Suppressor macrophage treated with lipopolysaccharide for 1 hour (primary cell): ENCODE data around the gene MYOZ2.
"Not testable (repeated sequence)": the region's sequence is repeated elsewhere in the genome, so short reads cannot be mapped to it uniquely, and the experiment has no call there.

Experiments
- DNase-seq, 3 donors: peaks; one replicate each; pipeline ENCODE4 v3.0.0-alpha.2; 2020 to 2022

MYOZ2 gene

DNA sequence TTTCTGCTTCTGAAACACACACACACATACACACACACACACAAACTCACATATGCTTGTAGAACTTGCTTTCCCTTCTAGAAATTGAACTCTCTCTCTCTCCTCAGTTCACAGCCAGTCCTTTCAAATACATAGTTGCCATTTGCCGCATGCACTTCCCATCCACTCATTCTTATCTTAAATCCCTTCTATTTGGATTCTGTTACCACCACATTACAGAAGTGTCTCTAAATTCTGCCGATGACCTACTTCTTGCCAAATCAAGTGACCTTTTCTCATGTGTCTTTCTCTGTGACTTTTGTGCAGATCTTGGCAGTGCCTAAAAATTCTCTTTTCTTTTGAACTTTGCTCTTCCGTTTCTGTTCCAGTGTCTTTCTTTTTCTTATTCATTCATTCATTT is 7.5 kb upstream of the MYOZ2 start:
- no peak for DNase-seq

GRCh38 chr4:119130365-119131065 is 5.1 kb upstream of the MYOZ2 start:
- DNase-seq, result no peak

GRCh38 chr4:119131164-119131563 is 4.5 kb upstream of the MYOZ2 start:
- no peak for DNase-seq

GRCh38 chr4:119132306-119132705 is 3.3 kb upstream of the MYOZ2 start:
- DNase-seq, result no peak

GRCh38 chr4:119136546-119136945 is 914 bp downstream of the MYOZ2 start:
- no peak for DNase-seq

DNA sequence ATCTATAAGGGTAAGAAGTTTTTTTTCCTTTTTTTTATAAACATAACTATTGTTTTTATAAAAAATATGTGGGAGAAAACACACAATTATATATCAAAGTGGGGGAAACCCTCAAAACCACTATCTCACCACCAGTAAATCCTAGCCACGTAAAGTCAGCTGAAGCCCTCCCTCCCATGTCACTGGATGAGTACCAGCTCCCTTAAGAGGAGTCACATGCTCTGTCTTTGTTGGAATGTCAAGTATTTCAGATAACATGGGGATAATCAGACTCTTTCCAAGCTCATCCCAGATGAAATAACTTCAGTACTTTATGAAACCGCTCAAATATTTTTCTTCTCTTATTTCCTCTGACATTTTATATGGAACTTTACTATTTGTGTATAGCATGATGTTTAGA is 2.4 kb downstream of the MYOZ2 start:
- no peak for DNase-seq

DNA sequence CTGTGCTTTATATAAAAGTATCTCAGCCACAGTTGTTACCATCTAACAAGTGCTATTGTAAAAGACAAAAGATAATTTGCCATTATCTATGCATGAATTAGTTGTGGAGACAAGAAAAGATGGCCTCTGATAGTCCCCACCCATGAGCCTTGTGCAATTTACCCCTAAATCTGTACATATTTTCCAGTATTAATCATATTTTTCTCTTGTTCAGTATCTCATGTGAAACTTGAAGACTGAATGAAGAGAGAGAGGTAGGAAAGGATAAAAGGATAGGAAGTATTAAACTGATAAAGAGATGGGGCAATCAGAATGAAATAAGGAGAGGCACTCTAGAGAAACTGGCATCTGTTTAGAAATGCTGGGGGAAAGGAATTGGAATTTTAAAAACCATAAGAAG is 3.7 kb downstream of the MYOZ2 start:
- DNase-seq, result no peak

DNA sequence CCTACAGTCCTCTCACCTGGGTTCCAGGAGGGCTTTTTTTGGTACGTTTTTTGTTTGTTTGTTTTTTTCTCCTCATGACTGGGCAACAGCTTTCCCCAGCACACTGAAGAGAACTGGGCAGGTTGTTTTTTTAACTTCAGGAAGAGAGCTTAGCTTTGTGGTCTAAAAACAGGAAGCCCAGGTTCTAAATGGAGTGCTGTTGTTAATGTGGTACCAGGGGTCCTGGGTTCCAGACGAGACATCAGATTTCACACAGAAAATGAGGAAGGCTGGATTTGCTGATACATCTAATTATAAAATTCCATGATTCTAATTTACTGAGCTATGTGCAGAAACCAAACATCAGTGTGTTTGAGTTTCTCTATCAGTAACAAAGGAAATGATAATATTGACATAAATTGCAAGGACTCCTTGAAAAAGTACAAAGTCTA is 4.2 kb downstream of the MYOZ2 start:
- DNase-seq, result no peak

DNA sequence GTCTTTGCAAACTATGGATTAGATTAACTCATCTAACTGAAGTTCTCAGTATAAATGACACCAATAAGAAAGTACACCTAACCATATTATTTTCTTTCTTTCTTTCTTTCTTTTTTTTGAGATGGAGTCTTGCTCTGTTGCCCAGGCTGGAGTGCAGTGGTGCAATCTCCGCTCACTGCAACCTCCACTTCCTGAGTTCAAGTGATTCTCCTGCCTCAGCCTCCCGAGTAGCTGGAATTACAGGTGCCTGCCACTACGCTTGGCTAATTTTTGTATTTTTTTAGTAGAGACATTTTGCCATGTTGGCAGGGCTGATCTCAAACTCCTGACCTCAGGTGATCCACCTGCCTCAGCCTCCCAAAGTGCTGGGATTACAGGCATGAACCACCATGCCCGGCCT is 5.7 kb downstream of the MYOZ2 start:
- DNase-seq, result not testable (repeated sequence)

DNA sequence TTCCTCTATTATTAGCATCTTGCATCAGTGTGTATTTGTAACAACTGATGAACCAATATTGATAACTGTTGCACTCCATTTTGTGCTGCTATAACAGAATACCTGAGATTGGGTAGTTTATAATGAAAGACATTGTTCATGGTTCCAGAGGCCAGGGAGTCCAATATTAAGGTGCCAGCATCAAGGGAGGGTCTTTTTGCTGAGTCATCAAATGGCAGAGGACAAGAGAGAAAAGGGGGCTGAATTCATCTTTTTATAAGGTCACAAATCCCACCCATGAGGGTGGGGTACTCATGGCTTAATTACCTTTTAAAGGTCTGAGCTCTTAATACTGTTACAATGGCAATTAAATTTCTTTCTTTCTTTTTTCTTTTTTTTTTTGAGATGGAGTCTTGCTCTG is 7.2 kb downstream of the MYOZ2 start:
- no peak for DNase-seq

DNA sequence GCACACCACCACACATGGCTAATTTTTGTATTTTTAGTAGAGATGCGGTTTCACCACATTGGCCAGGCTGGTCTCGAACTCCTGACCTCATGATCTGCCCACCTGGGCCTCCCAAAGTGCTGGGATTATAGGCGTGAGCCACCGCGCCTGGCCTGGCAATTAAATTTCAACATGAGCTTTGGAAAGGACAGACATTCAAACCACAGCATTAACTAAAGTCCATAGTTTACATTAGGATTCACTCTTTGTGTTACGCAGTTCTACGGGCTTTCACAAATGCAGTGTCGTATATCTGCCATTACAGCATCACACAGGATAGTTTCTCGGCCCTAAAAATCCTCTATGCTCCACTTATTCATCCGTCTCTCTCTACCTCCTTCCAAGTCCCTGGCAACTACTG is 7.7 kb downstream of the MYOZ2 start:
- DNase-seq, result not testable (repeated sequence)

GRCh38 chr4:119149110-119149509 is 13.5 kb downstream of the MYOZ2 start:
- peak; percentile 42 to 55 (median 43) for DNase-seq

DNA sequence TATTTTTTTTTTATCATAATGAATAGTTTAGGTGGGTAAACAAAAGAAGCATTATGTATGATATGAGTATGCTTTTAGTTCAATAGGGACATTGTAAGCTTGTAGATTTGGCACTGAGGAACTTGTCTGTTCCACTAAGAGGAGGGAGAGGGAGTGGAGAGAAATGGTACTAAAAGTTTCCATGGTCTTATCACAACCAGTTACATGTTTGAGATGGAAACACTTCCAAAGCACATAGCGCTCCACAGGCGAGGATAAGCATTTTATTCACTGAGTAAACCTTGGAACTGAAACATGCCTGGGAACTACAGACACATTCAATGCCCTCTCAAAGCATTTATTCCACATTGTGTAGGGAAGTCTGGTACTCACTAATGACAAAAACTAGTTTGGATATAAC is 15.5 kb downstream of the MYOZ2 start:
- DNase-seq, result no peak

GRCh38 chr4:119152741-119153140 is 17.1 kb downstream of the MYOZ2 start:
- no peak for DNase-seq

DNA sequence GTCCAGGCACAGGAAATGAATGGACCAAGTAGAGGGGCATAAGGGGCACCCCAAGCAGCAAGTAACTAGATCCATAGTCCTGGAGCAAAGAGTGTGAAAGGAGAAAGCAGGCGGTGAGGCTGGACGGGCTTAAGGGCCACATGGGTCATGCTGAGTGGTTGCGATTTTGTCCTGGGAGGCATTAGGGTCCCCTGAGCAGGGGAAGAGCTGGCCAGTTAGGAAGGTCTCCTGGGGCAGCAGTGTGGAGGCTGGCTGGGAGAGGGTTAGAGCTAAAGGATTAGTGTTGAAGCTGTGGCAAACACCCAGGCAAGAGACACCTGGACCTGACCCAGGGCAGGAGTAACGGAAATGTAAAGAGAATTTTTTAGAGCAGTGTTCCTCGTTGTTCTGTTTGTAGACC is 26.5 kb downstream of the MYOZ2 start:
- no peak for DNase-seq

GRCh38 chr4:119165767-119166166 is 30.1 kb downstream of the MYOZ2 start:
- DNase-seq, result no peak

DNA sequence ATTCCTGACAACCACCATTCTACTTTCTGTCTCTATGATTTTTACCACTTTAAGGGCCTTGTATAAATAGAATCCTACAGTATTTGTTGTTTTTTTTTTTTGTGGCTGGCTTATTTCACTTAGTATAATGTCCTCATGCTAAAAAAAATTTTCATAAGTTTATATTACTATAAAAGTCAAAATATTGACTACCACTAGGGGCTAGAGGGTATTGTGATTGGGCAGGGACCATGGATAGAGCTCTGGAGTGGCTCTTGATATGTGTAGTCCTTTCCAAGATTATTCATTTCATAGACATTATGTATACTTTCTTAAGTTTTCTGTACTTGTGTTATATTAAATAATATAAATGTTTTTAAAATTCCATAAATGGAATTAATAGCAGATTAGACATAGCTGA is 34.6 kb downstream of the MYOZ2 start:
- no peak for DNase-seq

DNA sequence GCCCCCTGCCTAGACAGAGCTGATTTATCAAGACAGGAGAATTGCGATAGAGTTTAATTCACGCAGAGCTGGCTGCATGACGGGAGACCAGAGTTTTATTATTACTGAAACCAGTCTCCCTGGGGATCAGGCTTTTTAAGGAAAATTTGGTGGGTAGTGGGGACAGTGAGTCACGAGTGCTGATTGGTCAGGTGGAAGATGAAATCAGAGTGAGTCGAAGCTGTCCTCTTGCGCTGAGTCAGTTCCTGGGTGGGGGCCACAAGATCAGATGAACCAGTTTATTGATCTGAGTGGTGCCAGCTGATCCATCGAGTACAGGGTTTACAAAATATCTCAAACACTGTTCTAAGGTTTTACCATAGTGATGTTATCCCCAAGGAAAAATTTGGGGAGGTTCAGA is 36.6 kb downstream of the MYOZ2 start:
- DNase-seq, result no peak

DNA sequence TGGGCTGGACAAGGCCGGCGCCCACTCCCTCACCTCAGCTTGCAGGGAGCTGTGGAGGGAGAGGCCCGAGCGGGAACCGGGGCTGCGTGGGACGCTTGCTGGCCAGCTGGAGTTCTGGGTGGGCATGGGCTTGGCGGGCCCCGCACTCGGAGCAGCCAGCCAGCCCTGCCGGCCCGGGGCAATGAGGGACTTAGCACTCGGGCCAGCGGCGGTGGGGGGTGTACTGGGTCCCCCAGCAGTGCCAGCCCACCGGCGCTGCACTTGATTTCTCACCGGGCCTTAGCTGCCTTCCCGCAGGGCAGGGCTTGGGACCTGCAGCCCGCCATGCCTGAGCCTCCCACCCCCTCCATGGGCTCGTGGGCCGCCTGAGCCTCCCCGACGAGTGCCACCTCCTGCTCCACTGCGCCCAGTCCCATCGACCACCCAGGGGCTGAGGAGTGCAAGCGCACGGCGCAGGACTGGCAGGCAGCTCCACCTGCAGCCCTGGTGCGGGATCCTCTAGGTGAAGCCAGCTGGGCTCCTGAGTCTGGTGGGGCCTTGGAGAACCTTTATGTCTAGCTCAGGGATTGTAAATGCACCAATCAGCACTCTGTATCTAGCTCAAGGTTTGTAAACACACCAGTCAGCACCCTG is 38.2 kb downstream of the MYOZ2 start:
- not testable (repeated sequence) for DNase-seq

DNA sequence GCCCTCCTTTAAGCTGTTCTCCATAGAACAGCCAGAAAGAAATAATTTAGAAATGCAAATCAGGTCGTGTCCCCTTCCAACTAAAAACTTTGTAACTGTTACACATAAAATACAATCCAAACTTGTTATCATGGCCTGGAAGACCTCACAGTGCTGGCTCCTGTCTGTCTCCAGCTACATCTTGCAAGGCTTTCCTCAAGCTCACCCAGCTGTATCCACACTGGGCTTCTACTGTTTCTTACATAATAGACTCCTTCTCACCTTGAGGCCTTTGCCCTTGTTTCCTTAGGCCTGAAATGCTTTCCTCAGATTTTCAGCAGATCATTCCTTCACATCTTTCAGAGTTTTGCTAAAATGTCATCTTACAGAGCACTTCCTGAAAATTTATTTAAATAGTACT is 43.4 kb downstream of the MYOZ2 start:
- peak in 1 of 3 donors; percentile 17 for DNase-seq

DNA sequence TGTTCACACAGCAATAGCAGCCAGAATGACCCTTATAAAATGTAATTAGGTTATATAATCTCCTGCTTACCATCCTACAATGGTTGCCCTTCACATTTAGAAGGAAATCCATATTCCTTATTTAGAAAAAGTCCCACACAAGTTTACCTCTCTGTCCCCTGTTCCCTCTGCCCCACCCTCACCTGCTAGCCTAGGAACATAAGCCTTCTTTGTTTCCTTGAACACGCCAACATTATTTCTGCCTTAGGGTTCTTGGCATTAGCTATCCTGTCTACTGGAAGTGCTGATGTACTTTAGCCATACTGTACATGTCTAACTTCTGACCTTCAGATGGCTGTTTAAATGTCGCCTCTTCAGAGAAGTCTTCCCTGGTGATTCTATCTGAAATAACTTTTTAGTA is 48.5 kb downstream of the MYOZ2 start:
- DNase-seq, result no peak

- peak in 2 of 3 donors; percentile 27 to 35 for DNase-seq
Observed at GRCh38 chr4:119189638-119190037, 54.0 kb downstream of the MYOZ2 start.

DNA sequence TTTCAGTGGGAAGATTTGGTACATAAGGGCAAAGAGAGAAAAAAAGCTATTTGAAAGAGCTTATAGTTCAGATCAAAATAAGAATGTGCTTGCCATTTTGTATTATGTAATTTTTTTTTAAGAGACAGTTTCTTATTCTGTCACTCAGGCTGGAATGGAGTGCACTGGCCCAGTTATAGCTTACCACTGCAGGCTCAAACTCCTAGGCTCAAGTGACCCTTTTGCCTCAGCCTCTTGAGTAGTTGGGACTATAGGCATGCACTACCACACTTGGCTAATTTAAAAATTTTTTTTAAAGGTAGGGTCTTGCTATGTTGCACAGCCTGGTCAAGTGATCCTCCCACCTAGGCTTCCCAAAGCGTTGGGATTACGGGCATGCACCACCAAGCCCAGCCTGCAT is 54.7 kb downstream of the MYOZ2 start:
- no peak for DNase-seq

- DNase-seq, result no peak
Observed at GRCh38 chr4:119191505-119191904, 55.9 kb downstream of the MYOZ2 start.

DNA sequence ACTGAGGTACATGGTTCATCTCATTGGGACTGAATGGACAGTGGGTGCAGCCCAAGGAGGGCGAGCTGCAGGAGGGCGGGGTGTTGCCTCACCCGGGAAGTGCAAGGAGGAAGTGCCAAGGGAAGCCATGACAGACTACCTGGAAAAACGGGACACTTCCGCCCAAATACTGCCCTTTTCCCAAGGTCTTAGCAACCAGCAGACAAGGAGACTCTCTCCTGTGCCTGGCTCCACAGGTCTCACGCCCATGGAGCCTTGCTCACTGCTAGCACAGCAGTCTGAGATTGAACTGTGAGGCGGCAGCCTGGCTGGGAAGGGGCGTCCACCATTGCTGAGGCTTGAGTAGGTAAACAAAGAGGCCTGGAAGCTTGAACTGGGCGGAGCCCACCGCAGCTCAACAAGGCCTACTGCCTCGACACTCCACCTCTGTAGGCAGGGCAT is 62.2 kb downstream of the MYOZ2 start:
- DNase-seq, result no peak
